ENCODE measurements around the gene FAM107B.

Gene FAM107B

DNA sequence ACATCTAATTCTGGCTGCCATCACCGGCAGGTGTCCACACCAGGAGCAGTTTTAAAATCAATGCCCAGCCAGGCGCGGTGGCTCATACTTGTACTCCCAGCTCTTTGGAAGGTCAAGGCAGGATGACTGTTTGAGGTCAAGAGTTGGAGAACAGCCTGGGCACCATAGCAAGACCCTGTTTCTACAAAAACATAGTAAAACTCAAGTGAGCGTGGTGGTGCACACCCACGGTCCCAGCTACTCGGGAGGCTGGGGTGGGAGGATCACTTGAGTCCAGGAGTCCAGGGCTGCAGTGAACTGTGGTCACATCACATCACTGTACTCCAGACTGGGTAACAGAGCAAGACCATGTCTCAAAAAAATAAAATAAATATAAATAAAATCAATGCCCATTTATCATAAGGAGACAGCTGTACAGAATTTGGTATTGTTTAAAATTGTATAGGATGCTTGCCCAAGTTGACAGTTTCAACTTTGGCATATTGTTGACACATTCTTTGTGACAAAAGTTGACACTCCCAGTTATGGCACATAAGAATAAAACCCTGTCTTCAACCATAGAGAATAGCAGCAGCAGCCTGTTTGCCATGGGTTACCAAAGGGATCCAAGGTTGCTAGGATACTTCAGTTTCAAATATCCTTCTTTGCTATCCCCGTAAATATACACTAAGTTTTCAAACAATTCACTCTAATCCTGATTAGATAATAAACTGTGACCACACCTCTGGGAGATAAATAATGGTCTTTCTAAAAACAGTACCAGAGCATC, 193.0 kb downstream of the FAM107B start:
- DNase-seq (ENCODE audit: low read depth in 3 of 3), result no peak

DNA sequence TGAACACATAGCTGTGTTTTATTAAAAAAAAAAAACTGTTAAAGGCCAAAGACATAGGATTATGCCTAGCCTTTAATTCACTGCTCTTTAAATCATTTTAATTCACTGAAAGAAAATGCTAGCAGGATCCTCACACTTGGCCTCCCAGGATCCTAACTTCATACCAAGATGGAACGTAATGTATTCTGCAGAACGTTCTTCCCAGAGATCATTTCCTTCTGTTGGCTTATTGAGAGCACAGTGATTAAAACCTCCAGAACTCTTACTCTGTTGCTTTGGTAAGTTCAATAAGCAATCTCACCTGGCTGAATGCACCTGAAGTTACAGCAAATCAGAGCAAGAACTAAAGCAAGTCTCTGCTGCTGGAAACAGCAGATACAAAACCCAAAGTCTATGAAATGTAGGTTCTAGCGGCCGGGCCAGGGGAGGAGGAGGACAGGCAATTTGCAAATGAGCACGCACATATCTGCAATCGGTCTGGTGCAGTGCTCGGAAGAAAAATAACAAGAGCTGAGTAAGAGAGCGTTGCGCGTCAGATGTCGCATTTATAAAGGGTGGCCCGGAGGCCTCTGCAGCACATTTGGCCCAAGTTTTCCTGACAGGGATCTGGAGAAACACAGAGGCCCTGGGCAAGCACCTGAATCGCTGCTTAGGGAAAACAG, 193.9 kb downstream of the FAM107B start:
- no peak for DNase-seq (ENCODE audit: low read depth in 3 of 3)

DNA sequence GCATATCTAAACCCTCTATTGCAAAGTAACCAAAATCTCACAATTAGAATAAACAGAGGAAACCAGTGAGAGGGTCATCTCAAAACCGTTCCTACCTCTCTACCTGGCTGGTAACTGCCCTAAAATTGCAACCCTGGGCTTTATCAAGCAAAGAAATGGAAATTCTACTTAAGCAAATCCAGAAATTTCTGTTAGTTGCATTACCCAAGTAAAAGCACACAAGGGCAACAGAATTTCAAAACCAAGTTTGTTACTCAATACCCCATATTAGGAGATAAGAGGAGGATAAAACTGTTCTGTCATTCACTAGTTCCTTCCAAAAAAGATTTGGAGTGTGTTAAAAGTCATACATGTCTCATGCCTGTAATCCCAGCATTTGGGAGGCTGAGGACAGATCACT, 195.3 kb downstream of the FAM107B start:
- DNase-seq (ENCODE audit: low read depth in 3 of 3), result no peak

DNA sequence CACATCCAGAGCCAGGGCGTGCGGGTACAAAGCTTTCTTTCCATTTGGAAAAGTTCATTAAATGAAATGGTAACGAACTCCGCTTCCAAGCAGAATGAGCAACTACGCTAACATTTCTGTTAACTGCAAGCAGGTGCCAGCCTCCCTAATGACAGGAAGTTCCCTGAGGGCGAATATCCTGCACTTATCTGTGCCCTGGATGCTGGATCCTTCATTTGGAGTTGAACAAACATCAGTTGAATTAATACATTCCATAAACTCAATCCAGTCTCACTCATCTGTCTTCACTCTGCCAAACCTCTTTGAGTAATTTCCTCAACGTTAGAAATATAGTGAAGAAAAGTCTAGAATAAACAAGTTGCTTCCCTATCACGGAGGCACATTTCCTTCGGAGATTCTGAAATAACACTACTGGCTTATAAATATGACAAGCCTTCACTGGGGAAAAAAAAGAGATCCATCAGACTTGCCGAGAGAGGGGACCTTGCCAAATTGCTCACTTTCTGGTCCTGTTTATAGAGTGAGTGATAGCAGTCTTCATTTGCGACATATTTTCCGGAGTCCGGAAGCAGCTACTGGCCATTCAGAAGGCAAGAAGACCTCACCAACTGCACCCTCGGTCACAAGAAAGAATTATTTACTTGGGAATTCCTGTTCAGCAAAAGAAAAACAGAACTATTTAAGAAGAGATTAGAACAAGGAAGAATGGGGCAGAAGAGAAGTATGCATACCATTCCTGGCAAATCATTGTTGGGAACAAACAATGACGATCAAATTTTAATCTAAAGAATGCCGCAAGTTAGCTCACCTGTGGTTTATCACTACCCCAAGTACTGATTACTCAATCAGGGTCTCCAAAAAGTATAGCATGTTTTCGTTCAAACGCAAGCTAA, 196.4 kb downstream of the FAM107B start:
- DNase-seq (ENCODE audit: low read depth in 3 of 3), result no peak

DNA sequence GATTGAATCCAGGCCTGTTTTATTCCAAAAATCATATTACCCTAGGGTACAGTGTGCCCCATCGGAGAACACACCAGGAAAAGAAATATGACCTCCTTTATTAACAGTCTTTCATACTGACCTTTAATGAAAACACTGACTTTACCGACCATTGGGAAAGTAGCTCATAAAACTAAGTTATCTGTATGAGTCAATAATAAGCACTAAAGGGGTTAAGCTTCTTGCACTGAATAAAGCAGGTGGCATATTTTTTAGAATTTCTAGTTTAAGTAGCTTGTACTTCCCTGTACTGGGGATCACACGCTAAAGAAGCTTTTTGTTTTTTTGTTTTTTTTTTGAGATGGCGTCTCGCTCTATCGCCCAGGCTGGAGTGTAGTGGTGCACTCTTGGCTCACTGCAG, 199.8 kb downstream of the FAM107B start:
- no peak for DNase-seq (ENCODE audit: low read depth in 3 of 3)

DNA sequence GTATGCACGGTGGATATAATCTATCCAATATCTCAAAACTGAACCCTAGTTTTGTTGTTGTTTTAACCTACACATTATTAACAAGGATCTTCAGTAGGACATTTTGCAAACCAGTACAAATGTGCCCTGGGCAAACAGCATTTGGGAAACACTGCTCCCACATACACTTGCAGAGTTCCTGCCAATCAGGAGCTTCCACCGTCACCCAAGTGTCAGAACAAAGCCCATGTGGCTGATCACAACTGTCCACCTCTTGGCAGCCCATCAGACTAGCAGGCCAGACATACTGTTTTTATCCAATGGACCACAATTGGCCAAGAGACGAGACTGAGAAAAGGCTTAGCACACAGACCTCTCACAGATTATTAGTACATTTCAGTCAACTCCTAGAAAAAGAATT, 200.4 kb downstream of the FAM107B start:
- DNase-seq (ENCODE audit: low read depth in 3 of 3), result no peak

DNA sequence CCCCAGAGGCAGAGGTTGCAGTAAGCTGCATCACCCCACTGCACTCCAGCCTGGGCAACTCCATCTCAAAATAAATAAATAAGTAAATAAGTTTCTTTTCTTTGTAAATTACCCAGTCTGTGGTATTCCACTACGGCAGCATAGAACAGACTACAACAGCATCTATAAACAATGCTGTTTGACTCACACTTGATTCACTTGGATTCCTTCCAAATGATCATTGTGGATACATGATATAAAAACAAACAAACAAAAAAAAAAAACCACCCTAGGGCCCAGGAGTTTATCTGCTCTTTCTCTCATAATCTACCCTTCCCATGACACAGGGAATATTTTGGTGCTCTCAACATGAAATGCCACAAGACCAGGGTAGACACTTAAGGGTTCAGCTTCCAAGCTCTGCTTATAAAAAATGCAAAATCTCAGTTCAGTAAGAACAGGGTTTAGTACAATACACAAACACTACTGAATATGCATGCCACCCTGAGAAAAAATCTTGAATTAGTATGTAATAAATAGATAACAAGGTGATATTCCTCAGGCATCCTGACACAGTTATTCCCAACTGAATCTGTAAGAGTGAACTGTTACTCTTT, 200.9 kb downstream of the FAM107B start:
- no peak for DNase-seq (ENCODE audit: low read depth in 3 of 3)

DNA sequence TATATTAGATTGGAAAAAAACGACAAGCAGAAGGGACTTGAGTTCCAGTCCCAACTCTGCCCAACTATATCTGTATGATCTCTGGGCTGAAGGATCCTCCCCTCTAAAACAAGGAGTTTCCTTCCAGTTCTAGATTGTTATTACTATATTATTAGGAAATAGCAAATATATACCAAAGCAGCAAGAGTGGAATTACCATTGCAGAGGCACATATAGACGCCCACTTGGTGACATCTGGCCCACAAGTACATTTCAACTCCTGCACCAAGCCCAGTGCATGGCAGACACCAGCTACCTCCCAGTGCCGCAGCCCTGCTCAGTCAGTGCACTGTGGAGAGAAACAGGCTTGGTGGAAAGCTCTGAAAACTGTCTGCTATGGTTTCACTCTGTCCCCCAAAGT, 201.9 kb downstream of the FAM107B start:
- no peak for DNase-seq (ENCODE audit: low read depth in 3 of 3)

DNA sequence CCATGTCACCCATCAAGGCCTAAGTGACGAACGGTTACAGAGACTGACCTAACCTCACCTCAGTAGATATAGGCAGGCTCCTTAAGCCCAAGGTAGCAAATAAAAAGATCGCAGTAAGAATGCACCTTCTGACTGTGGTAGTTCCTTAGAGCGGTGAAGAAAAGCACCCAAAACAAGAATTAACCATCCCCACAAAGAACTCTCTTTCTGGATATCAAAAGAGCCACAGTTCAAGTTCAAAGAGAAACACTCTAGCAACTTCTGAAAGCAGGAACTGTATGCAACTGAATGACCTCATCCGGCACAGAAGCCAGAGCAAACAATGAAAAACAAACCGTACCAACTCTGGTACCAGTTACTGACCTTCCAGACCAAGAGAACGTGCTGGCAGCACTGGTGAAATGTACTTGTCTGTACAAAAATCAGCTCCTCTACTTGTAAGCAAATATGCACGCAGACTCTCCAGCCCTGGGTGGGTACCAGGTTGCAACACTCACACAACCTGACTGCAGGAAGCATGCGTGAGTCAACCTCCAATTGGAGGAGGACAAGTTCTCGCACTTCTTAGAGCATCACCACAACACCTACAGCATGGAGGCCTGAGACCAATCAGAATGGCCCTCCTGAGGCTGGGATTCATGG, 202.7 kb downstream of the FAM107B start:
- DNase-seq (ENCODE audit: low read depth in 3 of 3), result no peak

DNA sequence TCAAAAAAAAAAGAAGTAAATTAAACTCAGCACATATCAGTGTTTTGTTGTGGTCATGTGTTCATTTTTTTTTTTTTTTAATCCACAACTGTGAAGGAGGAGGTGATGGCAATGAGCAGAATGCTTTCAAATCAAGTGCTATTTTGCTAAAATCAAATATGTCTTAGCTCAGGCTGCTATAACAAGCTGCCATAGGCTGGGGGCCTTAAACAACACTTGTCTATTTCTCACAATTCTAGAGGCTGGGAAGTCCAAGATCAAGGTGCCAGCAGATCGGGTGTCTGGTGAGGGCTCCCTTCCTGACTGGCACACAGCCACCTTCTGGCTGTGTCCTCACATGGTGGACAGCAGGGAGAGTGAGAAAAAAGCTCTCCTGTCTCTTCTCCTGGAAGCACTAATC, 203.9 kb downstream of the FAM107B start:
- no peak for DNase-seq (ENCODE audit: low read depth in 3 of 3)

DNA sequence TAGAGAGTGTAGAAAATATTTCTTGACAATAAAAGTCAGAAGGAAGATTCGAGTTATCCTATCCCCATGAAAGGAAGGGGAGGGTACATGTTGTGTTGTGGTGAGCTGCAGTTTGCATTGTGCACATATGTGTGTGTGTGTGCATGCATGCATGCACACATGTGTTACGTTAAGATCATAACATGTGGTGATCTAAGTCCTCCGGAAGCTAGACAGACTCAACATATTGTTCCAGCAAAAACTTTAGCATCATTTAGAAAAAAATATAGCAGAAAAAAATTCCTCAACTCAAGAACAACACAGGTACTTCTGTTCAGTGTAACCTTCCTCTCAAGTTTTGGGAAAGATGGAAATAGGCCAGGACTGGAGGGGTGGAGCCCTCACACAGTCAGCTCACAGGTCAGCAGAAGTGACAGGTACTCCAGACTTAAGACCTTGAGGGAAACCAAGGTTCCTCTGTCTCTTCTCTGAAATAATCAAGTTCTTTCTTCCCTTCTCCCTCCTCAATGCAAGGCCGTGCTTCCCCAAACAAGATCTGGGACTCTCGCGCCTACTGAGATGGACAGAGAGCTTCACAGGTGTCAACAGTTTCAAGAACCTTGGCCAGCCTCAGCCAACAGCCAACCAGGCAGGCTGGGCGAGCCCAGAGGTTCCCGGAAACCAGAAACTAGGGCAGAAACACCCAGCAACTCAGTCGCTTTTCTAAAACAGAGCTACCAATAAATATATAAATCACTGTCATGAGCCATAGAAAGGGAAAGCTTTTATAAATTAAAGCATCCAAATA, 205.2 kb downstream of the FAM107B start:
- DNase-seq (ENCODE audit: low read depth in 3 of 3), result no peak

DNA sequence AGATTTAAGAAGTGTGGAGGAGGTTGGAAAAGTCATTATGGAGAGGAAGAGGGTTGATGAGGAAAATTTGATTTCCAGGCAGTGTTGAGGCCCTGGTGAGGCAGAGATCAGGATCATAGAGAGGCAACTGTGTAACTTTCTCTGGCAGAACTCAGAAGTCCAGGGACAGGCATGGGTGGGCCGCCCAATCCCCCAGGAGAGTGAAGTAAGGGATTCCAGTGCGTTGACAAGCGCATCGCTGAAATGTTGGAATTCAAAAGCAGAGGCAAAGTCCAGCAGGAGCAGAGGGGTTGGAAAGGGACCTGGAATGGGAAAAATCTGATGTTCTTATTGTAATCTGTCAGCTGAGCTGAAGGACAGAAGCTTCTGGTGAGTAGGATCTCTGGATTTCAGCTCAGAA, 207.3 kb downstream of the FAM107B start:
- no peak for DNase-seq (ENCODE audit: low read depth in 3 of 3)

DNA sequence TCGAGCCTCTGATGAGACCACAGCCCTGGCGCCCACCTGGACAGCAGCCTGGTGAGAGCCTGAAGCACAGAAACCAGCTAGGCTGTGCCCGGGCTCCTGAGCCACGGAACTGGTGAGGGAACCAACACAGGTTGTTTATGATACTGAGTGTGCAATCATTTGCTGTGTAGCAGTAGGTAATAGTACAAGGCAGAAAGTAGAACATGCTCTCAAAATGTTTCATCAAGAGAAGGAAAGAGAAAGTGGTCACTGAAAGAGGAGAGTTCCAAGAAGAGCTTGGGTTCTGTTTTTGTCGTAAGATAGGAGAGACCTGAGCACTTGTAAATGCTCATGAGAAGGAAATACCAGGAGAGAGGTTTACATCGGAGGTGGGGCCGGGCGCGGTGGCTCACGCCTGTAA, 208.2 kb downstream of the FAM107B start:
- no peak for DNase-seq (ENCODE audit: low read depth in 3 of 3)

DNA sequence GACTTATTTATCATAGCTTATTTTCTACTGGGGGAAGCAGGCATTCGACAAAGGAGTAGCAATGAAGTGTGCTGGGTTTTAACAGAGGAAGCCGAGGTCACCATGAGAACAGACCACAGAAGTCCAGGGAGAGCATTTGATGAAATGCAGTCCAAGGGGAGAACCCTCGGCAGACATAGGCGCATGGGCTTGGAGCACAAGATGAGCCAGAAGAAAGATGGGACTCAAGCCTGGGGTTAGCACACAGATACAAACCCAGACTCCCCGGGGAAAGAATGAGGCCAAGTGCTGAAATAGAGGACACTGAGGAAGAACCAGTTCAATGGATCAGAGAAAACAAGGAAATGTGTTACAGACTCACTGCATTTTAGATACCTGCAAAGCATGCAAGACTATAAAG, 209.5 kb downstream of the FAM107B start:
- DNase-seq (ENCODE audit: low read depth in 3 of 3), result no peak

DNA sequence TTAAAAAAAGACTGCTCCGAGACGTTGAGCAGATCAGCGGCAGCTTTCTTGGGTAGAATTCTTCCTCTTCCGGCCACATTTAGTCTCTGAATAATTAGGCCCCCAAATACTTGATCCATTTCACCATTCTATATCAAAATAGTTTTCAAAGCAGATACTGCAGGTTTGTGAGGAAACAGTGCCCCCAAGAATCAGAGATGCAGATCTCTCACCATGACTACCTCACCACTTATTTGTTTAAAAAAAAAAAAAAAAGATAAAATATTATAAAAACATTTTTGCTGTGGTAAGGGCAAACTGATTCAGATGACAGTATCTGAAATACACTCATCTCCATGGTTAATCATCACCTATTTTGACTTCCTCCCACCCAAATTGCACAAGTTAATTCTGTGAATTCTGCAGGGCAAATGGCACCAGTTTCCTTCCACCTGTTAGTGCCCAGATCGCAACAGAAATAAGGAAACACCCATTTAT, 210.4 kb downstream of the FAM107B start:
- DNase-seq (ENCODE audit: low read depth in 3 of 3), result no peak

DNA sequence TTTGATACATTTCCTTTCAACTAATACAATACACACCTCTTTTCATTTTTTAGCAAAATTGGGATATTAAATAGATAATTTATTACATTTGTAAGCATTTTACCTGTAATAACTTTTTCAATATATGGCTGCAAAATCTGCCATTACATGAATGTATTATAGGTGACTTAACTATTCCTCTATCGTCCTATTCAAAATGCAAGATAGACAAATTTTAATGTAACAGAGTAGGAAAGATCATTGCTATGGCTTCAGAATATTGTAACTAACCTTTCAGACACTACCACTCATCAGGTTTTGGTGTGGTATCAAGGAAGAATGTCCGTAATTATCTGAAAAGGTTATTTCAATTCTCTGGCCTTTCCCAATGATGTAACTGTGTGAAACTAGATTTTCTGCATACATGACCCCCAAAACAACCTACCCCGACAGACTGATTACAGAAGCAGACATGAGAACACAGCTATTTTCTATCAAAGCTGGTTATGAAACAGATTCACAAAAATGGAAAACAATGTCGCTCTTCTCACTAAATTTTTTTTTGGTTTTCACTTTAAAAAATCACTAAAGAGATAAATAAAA, 211.2 kb downstream of the FAM107B start:
- no peak for DNase-seq (ENCODE audit: low read depth in 3 of 3)

DNA sequence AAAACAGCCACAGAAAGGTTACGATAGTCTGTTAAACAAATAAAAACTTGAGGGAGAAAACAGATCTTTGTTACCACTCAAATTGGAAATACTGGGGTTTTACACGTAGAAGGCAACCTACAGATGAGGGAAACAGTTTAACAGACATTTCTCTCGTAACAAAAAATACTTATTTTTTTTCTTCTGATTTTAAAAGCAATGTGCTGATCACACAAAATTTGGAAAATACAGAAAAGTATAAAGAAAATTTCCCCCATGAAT, 211.7 kb downstream of the FAM107B start:
- no peak for DNase-seq (ENCODE audit: low read depth in 3 of 3)

DNA sequence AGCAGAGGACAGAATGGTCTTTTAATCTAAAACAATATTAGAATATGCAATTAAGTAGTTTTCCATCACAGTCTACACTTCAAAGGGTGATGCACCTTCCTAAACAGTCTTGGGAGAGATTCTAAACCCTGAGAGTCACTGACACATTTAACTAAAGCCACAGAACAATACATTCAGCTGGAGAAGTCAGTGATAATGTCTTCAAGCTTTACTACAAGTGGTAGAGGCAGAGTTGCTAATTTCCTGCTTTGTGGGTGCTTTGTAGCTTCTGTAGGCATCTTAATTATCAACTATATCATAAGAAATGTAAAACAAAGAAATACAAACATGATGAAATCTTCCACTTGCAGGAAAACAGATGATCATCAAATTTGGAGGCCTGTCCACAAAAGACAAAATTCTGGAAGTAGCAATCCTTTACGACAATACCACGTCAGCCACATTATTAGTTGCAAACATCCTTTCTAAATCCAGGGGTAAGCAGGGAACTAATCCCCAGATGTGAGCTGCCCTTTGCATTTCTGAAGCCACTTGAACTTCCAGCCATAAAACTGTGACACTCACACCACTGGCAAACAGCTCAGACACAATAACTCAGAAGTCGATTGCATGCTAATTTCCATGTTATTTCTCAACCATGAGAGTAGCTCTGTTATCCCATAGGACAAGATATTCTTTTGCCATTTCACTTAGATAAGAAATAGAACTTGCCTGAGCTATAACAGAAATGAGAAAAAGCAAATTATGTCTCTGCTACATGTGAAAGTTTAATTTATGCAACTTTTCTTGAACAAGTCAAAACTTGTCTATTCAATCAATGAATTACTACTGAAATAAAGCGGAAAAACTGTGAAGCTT, 212.2 kb downstream of the FAM107B start:
- DNase-seq (ENCODE audit: low read depth in 3 of 3), result no peak
